GM12801 (cell line): ENCODE data around the gene SEPTIN8.

Source experiments
- TF ChIP-seq, protein P1 (sequence below): IDR thresholded peaks from one replicate; pipeline ENCODE4 v1.5.1; 2011; ENCODE audit warnings: control low read depth; ENCODE audit not compliant: insufficient read length; ENCODE audit errors: extremely low read depth

Gene SEPTIN8

DNA sequence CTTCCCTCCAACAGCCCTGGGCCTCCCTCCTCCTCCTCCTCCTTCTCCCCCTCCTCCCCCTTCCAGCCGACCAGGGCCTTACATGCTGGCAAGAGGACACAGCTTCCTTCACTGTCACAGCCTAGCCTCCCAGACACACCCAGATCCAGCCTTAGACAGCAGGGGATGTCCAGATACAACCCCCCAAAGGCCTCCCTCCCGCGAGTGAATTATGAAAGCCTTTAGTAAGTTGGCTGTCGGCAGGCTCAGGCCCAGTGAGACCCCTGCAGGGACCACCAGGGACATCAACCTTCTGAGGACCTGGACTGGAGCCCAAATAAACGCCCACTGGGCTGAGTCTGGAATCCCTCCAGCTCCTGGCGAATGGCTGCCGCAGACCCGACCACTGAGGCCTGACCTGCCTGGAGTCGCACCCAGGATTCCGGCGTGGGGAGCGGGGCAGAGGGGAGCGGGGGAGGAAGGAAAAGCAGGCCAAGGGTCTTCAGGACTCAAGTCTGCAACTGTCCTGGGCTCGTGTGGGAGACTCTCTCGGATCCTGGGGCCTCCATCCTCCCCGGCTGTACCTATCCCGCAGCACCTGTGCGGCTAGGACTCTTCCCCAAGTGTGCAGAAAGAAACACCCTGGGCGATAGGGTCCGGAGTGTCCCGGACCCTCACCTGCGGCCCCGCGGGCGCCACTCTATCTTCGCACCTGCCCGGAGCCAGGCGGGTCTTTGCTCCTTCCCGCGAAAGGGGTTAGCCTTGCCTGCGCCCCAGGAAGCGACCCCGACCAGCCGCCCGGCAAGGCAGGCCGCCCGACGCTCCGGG, 705 bp downstream of the SEPTIN8 start:
- TF ChIP-seq, protein P1, sequence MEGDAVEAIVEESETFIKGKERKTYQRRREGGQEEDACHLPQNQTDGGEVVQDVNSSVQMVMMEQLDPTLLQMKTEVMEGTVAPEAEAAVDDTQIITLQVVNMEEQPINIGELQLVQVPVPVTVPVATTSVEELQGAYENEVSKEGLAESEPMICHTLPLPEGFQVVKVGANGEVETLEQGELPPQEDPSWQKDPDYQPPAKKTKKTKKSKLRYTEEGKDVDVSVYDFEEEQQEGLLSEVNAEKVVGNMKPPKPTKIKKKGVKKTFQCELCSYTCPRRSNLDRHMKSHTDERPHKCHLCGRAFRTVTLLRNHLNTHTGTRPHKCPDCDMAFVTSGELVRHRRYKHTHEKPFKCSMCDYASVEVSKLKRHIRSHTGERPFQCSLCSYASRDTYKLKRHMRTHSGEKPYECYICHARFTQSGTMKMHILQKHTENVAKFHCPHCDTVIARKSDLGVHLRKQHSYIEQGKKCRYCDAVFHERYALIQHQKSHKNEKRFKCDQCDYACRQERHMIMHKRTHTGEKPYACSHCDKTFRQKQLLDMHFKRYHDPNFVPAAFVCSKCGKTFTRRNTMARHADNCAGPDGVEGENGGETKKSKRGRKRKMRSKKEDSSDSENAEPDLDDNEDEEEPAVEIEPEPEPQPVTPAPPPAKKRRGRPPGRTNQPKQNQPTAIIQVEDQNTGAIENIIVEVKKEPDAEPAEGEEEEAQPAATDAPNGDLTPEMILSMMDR = no peak

DNA sequence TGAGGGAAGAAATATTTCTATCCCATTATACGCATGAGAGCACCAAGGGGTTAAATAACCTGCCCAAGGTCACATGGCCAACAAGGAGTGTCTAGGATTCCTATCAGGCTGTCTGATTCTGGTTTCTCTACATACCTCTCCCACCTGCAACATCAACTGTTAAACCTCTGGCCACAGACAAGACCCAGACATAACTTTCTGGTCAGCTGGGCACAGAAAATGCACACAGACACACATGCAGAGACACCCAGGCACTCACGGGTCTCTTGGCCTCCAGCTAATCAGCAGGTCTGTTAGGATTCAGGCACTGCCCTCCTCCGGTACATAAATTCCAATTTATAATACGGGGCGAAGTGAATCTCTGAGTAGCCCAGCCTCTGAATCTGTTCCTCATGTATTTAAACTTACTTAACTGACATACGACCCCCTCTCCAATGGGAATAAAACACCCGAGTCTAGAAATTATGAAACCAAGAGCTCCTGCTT, 1.5 kb downstream of the SEPTIN8 start:
- TF ChIP-seq, protein P1 = no peak

DNA sequence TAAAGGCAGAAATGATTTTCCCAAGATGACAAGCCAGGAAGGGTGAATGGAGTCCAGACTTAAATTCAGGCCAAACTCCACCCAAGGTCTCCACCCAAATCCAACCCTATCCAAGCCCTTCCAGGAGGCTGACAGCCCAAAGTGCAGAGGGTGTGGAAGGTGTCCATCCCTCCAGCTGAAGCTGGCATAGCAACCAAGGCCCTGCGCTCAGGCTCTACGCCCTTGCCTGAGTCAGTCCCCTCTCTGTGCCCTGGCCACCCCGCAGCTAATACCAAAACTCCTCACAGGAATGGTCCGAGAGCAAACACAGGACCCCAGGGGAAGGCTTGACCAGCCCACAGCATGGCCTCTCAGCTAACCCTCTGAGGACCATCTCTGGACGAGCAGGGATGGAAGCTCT, 2.1 kb downstream of the SEPTIN8 start:
- TF ChIP-seq, protein P1 = no peak

DNA sequence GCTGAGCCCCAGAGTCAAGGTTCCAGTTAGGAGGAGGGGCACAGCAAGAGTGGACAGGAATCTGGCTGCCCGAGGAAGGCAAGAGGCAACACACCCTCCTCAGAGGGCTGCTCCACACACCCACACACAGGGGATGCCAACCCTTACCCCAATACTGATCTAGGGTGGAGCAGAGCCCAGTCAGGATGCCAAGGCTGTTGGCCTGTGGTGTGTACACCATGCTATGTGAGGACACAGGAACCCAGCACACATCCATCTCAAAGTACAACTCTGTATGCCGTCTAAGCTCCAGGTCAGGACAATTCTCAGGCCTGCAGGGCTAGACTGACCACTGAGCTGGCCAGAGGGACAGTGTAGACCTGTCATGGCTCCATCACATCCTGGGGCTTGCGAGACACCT, 2.6 kb downstream of the SEPTIN8 start:
- TF ChIP-seq, protein P1 = no peak

DNA sequence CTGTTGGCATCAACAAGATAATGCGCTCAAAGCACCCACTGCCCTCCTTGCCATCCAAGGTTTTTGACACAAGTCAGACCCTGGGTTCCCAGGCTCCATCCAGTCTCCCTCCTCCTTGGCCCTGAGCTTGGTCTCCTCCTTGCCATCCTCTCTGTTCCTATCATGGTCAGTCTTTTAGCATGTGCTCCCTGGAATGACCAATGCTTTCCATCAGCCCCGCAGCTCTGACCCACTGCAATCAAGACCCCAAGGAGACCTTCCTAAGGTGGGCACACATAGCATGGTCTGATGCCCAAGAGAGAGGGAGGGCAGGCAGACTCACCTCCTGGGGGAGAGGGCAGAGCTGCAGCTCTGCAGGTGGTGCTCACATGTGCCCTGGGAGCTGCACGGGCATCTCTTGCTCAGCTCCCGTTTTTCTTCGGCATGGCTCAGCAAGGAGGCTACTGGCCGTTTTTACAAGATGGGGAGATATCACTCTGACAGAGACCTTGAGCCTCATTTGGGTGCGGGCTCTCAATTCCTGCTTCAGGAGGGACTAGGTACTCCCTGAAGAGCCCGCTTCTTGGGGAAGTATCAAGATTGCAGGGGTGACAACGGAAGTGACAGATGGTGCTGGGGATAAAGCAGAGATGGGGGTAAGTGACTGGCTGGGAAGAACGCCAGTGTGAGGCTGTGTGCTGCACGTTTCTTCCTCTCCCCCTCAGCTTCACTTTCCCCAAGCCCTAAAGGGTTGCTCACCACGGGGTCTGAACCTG, 3.3 kb downstream of the SEPTIN8 start:
- TF ChIP-seq, protein P1 = no peak

DNA sequence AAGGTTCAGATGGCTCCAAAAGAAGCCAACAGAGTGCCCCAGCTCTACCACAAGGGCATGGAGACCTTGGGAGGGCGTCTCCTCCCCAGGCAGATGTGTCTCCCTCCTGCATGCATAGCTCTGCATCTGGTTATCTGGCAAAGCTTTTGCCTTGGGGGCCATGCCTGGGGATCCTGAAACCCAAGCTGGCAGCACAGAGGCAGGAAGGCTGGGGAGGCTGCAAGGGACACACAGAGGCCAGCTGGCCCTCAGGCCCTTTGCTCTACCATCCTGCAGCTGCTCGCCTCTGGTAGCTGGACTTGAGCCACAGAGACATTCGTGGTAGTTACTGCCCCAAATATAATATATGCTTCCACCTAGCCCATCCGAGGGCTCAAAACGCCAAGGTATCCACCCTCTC, 3.9 kb downstream of the SEPTIN8 start:
- TF ChIP-seq, protein P1 = no peak

DNA sequence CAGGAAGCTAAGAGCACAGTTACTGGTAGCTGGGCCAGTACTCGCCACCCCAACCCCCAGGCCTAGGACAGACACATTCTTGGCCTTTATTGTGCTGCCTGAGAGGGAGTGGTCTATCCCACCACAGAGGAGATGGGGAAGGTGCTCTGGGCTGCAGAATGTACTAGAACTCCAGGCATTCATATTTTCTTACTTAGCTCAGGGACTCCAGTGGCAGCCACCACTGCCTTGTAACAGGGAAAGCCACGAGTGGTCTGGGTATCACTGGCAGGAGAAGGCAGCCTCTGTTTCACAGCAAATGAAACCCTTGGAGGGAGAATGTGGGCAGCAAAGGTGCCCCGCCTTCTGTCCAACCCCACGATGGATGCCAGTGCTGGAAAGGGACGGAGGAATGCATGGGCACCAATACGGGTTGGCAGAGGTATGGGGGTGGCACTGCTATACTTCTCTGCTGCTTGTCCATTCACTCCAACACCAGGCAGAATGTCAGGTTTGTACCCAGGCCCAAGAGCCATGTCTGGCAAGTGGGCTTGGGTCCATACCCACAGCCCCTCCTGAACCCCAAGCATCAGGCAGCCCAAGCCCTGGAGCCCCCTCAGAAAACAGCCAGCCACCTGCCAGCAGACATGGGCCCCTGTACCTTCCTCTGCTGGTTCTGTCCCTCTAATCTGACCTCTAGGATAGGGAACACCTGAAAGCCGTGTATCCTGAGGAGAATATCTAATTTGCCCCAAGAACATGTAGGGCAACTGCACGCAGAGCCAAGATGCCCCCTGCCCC, 4.6 kb downstream of the SEPTIN8 start:
- TF ChIP-seq, protein P1 = no peak
